GM23248 (cell line): ENCODE results near the gene GNPTAB.

Experiments
- EZH2 ChIP-seq: fragments of 200-600 bp; sonication (generic); IDR thresholded peaks from 2 replicates; pipeline ENCODE4 v1.6.1; 2018; ENCODE audit warnings: antibody characterized with exemption, mild to moderate bottlenecking; ENCODE audit not compliant: insufficient read depth, poor library complexity, severe bottlenecking
- EZH2phosphoT487 ChIP-seq: fragments of 200-600 bp; sonication (generic); IDR thresholded peaks from 2 replicates; pipeline ENCODE4 v1.6.1; 2018; ENCODE audit warnings: antibody characterized with exemption, moderate library complexity, mild to moderate bottlenecking, low read depth; ENCODE audit not compliant: insufficient read depth

DNA sequence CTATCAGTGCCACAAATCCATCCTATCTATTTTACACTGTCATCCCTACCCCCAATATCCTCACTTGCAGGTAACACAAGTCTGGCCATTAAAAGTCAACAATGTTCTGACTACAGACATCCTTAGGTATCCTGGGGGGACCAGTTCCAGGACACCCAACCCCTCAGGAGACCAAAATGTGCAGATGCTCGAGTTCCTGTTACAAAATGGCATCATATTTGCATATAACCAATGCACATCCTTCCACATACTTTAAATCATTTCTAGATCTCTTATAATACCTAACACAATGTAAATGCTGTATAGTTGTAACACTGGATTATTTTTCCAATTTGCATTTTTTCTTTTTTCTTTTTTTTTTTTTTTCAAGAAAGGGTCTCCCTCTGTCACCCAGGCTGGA is 98.4 kb downstream of the GNPTAB start:
- no peak for TF ChIP-seq EZH2phosphoT487
- no peak for TF ChIP-seq EZH2
